D721Med (cell line): ENCODE measurements around the gene ATXN1.

Experiments
- DNase-seq: peaks from one replicate; pipeline ENCODE4 v3.0.0; 2011; ENCODE audit warnings: low spot score; ENCODE audit not compliant: insufficient read length
- FAIRE-seq: peaks from 2 replicates; lab custom pipeline; 2011; peaks lifted over from hg19 to GRCh38; lab: Jason Lieb, UNC
- CTCF ChIP-seq: IDR thresholded peaks from 2 replicates; pipeline ENCODE4 v1.5.1; 2012; ENCODE audit warnings: mild to moderate bottlenecking, control low read depth; ENCODE audit not compliant: insufficient read depth; ENCODE audit errors: missing control alignments

Gene ATXN1

DNA sequence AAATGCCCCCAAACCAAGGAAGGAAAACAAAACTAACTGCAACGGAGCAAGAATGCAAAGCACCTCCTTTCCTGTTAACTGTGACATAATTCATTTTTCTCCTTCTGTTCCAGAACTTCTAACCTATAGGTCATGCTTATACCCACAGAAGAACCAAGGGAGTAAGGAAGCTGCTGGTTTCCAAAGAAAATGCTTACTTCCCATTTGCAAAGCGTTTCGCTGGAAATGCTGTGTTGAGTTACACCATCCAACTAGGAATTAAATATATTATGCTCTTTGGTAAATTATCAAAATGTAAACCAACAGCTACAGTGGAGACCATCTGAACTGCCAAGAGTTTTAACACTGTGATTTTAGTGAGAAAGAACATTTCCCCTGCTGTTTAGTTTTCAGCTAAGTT lies 42.9 kb downstream of the ATXN1 start:
- DNase-seq (no peak), FAIRE-seq (no peak)
- no peak for TF ChIP-seq CTCF

- TF ChIP-seq CTCF: no peak
- no peak for DNase-seq
- no peak for FAIRE-seq
These were observed 43.9 kb downstream of the ATXN1 start for GRCh38 chr6:16717275-16717942.

DNA sequence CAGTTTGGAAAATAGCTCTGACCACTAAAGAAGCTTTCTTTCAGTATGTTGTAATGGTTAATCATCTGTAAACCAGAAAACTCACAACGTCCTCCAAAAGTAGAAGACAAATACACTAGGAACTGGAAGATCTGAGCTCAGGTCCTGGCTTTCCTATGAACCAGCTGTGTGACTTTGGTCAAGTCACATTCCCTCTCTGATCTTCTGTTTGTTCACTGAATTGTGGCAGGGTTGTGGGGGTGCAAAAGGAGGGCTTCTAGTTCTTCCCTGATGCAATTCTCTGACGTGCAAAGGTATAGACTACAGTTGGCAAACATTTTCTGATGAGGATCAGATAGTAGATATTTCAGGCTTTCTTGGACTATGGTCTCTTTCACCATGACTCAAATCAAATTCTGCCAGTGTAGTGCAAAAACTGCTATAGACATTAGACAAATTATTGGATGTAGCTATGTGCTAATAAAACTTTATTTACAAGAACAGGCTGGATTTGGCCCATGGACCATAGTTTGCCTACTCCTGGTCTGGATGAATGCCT lies 44.9 kb downstream of the ATXN1 start:
- no peak for FAIRE-seq
- no peak for DNase-seq
- TF ChIP-seq CTCF: no peak

DNA sequence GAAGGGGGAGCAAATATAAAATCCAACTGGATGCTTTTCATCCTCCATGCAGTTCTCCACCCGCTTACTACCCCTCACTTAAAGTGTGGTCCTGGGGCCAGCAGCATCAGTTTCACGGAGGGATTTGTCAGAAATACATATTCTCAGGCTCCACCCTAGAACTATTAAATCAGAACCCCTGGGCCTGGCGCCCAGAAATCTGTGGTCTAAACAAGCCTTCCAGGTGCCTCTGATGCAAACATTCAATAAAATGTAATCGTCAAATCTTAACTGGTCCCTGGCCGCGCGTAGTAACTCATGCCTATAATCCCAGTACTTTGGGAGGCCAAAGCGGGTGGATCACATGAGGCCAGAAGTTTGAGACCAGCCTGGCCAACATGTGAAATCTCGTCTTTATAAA lies 47.7 kb downstream of the ATXN1 start:
- TF ChIP-seq CTCF: no peak

GRCh38 chr6:16712931-16713484 lies 48.3 kb downstream of the ATXN1 start:
- TF ChIP-seq CTCF: no peak
- FAIRE-seq: no peak
- no peak for DNase-seq

More for the DNA sequence above, 47.7 kb downstream of the ATXN1 start:
- FAIRE-seq (no peak), DNase-seq (no peak)

DNA sequence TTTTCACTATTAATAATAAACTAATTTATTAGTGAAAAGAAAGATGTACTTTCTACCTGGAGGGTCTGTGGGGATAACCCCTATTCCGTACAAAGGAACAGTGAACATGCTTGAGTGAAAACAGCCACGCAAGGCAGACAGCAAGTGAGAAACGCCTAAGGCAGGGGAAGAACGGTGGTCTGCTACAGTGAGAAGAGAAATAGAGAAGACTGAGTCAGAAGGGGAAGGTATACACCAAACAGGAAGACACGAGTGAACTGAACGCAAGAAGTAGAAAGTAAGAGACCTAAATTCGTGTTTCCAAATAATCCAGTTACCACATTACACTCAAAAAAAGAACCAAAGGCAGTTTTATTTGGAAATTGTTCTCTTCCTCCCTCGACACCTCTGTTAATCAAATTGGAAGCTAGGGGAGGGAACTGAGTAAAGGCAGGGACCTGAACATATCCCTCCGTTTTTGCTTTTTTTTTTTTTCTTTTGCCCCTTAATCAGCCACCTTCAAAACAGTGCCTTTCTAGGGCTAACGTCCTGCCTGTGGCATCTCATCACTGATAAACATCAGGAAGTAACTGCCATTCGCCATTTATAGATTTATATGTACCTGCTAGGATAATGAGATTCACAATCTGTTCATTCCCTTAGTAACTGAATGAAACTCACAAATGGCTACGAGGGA lies 48.9 kb downstream of the ATXN1 start:
- FAIRE-seq: no peak
- no peak for DNase-seq

More for the DNA sequence above, 48.9 kb downstream of the ATXN1 start:
- no peak for TF ChIP-seq CTCF
